Activated naive CD8-positive, alpha-beta T cell treated with anti-CD3 and anti-CD28 coated beads for 36 hours (primary cell): Measurements from ENCODE around the gene MCF2L. TPM values are rescaled to one million over a fixed set of nuclear protein-coding genes. Genes with fewer than 3 reads are reported as not detected.
"Not testable (repeated sequence)": the region's sequence is repeated elsewhere in the genome, so short reads cannot be mapped to it uniquely, and the experiment has no call there.

Source experiments
- DNase-seq: peaks from one replicate; pipeline ENCODE4 v3.0.0; 2021
- H3K27ac Mint-ChIP-seq: one replicate; pipeline ENCODE4 v1.8.0; 2022; ENCODE audit warnings: mild to moderate bottlenecking, moderate library complexity, mixed read lengths
- H3K27me3 Mint-ChIP-seq: one replicate; pipeline ENCODE4 v1.8.0; 2022; ENCODE audit warnings: mild to moderate bottlenecking, mixed read lengths
- H3K36me3 Mint-ChIP-seq: one replicate; pipeline ENCODE4 v1.8.0; 2021; ENCODE audit warnings: mild to moderate bottlenecking, mixed read lengths
- H3K4me1 Mint-ChIP-seq: one replicate; pipeline ENCODE4 v1.8.0; 2021; ENCODE audit warnings: mixed read lengths
- H3K4me3 Mint-ChIP-seq: one replicate; pipeline ENCODE4 v1.8.0; 2022; ENCODE audit warnings: mild to moderate bottlenecking, moderate library complexity, mixed read lengths
- H3K9me3 Mint-ChIP-seq: one replicate; pipeline ENCODE4 v1.8.0; 2022; ENCODE audit warnings: mixed read lengths
- total RNA-seq, 2 experiments: library from RNA; stranded (reverse); gene quantifications; one replicate each; pipeline ENCODE4 v1.2.3, GENCODE V29; 2021

The MCF2L gene
- total RNA-seq, 2 experiments from 2014 or later: 9.3 to 10.7 TPM

DNA sequence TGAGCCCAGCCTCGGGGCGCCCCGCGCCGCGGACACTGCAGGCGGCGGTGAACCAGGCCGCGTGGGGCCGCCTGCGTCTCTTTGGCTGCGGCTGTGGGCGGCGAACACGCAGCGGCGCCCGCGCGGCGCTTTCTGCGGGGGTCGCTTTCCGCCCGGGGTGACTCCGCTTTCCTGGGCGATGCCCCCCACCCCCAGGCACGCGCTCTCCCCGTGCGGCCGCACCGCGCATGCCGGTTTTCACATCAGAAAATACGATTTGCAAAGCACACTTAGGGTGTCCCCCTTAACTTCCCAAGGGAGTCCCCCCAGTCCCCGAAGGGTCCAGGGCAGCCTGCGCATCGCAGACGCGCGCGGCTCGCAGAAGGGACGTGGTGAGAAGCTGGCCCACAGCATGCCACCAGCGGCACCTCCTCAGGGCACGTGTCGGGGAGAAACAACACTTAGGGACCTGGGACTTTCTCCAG lies 141.9 kb downstream of the MCF2L start:
- peaks cover 3% of the 10 kb centered on the region for H3K36me3 Mint-ChIP-seq
- no peak for DNase-seq
- no peak overlapping the region for H3K27ac Mint-ChIP-seq
- peak overlapping the region; percentile 40 for H3K4me3 Mint-ChIP-seq
- peaks cover 4% of the 10 kb centered on the region for H3K27me3 Mint-ChIP-seq
- H3K4me1 Mint-ChIP-seq: peaks cover 3% of the 10 kb centered on the region
- H3K9me3 Mint-ChIP-seq: no peaks in the 10 kb centered on the region

DNA sequence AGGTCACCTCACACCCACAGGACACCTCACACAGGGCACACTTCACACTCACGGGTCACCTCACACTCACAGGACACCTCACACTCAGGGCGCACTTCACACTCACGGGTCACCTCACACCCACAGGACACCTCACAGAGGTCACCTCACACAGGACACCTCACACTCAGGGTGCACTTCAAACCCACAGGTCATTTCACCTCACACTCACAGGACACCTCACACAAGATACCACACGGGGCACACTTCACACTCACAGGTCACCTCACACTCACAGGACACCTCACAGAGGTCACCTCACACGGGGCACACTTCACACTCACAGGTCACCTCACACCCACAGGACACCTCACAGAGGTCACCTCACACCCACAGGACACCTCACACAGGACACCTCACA lies 142.8 kb downstream of the MCF2L start:
- not testable (repeated sequence) for DNase-seq, H3K36me3 Mint-ChIP-seq, H3K4me3 Mint-ChIP-seq, H3K4me1 Mint-ChIP-seq, H3K27ac Mint-ChIP-seq, H3K27me3 Mint-ChIP-seq, H3K9me3 Mint-ChIP-seq

DNA sequence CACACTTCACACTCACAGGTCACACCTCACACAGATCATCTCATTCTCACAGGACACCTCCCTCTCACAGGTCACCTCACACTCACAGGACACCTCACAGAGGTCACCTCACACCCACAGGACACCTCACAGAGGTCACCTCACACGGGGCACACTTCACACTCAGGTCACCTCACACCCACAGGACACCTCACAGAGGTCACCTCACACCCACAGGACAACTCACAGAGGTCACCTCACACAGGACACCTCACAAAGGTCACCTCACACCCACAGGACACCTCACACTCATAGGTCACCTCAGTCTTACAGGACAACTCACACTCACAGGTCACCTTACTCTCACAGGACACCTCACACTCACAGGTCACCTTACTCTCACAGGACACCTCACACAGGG lies 143.5 kb downstream of the MCF2L start:
- not testable (repeated sequence) for H3K36me3 Mint-ChIP-seq, H3K4me3 Mint-ChIP-seq, H3K27me3 Mint-ChIP-seq, H3K27ac Mint-ChIP-seq, DNase-seq, H3K9me3 Mint-ChIP-seq, H3K4me1 Mint-ChIP-seq

DNA sequence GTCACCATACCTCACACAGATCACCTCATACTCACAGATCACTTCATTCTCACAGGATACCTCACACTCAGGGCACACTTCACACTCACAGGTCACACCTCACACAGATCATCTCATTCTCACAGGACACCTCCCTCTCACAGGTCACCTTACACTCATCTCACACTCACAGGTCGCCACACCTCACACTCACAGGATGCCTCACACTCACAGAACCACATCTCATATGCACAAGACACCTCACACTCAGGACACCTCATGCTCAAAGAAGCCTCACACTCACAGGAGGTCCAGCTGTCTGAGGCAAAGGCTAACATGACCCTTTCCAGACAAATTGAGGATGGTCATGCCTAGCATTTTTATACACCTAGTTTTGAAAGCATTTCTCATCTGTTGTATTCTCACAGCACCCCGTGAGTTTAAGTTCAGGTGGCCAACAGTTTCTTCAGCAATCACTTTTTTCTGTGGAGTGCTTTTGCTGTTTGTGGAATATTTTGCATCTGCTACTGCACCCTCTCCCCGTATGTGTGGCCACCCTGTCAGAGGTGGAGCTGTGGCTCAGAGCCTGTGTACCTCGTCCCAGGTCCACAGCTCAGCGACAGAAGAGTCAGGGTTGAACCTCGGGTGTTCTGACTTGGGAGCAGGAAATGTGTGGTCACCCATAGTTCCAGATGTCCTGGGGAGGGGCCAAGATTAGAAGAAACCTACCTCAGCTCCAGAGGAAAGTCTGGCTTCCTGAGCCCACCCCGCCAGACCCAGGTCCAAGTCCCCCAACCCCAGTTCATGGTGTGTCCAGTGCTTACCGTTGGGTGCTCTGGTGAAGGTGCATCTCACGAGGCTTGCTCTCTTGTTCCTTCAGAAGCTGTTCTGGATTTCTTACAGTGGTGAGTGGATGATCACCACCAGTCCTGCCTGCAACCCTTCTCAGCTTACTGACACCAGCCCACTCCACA lies 144.2 kb downstream of the MCF2L start:
- Mint-ChIP-seq H3K4me3 (no peak overlapping the region), H3K36me3 (no peaks in the 10 kb centered on the region), H3K27ac (no peak overlapping the region), H3K9me3 (no peaks in the 10 kb centered on the region), H3K4me1 (peaks cover 3% of the 10 kb centered on the region), H3K27me3 (peaks cover 4% of the 10 kb centered on the region)
- DNase-seq: no peak

DNA sequence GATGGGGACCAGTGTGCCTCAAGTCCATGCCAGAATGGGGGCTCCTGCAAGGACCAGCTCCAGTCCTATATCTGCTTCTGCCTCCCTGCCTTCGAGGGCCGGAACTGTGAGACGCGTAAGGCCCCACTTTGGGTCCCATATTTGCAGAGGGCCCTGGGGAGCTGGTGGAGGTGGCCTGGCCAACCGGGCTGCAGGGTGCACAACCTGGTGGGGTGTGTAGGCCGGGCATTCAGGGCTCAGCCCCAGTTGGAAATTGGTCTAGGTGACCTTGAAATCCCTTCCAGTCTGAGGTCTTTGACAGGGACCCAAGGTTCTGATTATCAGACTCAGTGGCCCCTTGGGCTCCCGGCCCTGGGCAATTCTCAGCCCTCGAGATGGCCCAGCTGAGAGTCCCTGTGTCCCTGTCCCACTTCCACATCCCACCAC lies 144.8 kb downstream of the MCF2L start:
- H3K27ac Mint-ChIP-seq: no peak overlapping the region
- no peak for DNase-seq
- H3K36me3 Mint-ChIP-seq: no peaks in the 10 kb centered on the region
- H3K9me3 Mint-ChIP-seq: no peaks in the 10 kb centered on the region
- H3K4me1 Mint-ChIP-seq: peaks cover 3% of the 10 kb centered on the region
- no peak overlapping the region for H3K4me3 Mint-ChIP-seq
- H3K27me3 Mint-ChIP-seq: peaks cover 4% of the 10 kb centered on the region

GRCh38 chr13:113114511-113115362 lies 145.7 kb downstream of the MCF2L start:
- no peak overlapping the region for H3K4me3 Mint-ChIP-seq

DNA sequence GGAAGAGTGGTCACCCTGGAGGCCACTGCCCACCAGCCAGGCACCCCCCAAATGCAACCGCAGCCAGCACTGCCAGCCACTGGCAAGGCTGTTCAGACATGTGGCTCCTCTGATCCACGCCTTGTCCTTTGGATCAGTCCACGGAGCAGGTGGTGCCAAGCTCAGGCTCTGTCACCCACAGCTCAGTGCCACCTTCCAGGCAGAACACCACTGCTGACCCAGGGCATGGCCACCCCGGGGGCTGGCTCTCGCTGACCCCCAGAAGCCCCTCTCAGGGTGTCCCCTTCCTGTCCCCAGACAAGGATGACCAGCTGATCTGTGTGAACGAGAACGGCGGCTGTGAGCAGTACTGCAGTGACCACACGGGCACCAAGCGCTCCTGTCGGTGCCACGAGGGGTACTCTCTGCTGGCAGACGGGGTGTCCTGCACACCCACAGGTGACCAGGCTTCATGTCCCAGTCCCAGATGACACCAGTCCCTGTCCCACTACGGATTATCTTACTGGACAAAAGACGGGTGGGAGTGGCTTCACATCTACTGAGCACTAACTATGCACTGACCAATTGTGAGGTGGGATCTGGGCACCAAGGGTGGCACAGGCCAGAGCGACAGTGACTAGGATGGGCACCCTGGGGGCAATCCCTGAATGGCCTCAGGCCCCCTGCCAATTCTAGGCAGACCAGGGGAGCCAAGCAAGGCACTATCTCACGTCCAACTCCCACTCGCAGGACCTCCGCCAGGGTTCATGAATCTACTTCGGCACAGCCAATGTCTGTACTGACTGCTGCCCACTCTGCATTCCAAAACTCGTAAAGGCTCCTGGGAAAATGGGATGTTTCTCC lies 146.6 kb downstream of the MCF2L start:
- no peak overlapping the region for H3K27ac Mint-ChIP-seq
- no peaks in the 10 kb centered on the region for H3K9me3 Mint-ChIP-seq
- H3K27me3 Mint-ChIP-seq: no peaks in the 10 kb centered on the region
- H3K4me3 Mint-ChIP-seq: no peak overlapping the region
- H3K4me1 Mint-ChIP-seq: no peaks in the 10 kb centered on the region
- H3K36me3 Mint-ChIP-seq: no peaks in the 10 kb centered on the region
- no peak for DNase-seq

More at GRCh38 chr13:113114511-113115362, 145.7 kb downstream of the MCF2L start:
- H3K36me3 Mint-ChIP-seq: no peaks in the 10 kb centered on the region
- no peaks in the 10 kb centered on the region for H3K27me3 Mint-ChIP-seq
- no peaks in the 10 kb centered on the region for H3K9me3 Mint-ChIP-seq
- no peak overlapping the region for H3K27ac Mint-ChIP-seq
- DNase-seq: no peak
- no peaks in the 10 kb centered on the region for H3K4me1 Mint-ChIP-seq

GRCh38 chr13:113116206-113116800 lies 147.3 kb downstream of the MCF2L start:
- Mint-ChIP-seq H3K4me3 (no peak overlapping the region), H3K36me3 (no peaks in the 10 kb centered on the region)
- DNase-seq: no peak

GRCh38 chr13:113116871-113117271 lies 147.9 kb downstream of the MCF2L start:
- Mint-ChIP-seq H3K27ac (no peak overlapping the region), H3K27me3 (no peaks in the 10 kb centered on the region), H3K9me3 (no peaks in the 10 kb centered on the region), H3K4me1 (no peaks in the 10 kb centered on the region), H3K36me3 (no peaks in the 10 kb centered on the region), H3K4me3 (no peak overlapping the region)
- DNase-seq: no peak

More at GRCh38 chr13:113116206-113116800, 147.3 kb downstream of the MCF2L start:
- Mint-ChIP-seq H3K9me3 (no peaks in the 10 kb centered on the region), H3K27me3 (no peaks in the 10 kb centered on the region), H3K4me1 (no peaks in the 10 kb centered on the region), H3K27ac (no peak overlapping the region)

GRCh38 chr13:113117335-113117872 lies 148.4 kb downstream of the MCF2L start:
- Mint-ChIP-seq H3K4me1 (no peaks in the 10 kb centered on the region), H3K4me3 (no peak overlapping the region), H3K9me3 (no peaks in the 10 kb centered on the region), H3K27ac (no peak overlapping the region), H3K36me3 (no peaks in the 10 kb centered on the region), H3K27me3 (no peaks in the 10 kb centered on the region)
- no peak for DNase-seq

- H3K27me3 Mint-ChIP-seq: no peaks in the 10 kb centered on the region
- no peaks in the 10 kb centered on the region for H3K36me3 Mint-ChIP-seq
- no peak overlapping the region for H3K27ac Mint-ChIP-seq
- no peaks in the 10 kb centered on the region for H3K9me3 Mint-ChIP-seq
- H3K4me1 Mint-ChIP-seq: no peaks in the 10 kb centered on the region
- no peak overlapping the region for H3K4me3 Mint-ChIP-seq
- no peak for DNase-seq
These were observed 148.9 kb downstream of the MCF2L start for GRCh38 chr13:113117911-113118260.

GRCh38 chr13:113118261-113119021 lies 149.4 kb downstream of the MCF2L start:
- DNase-seq: no peak
- no peak overlapping the region for H3K27ac Mint-ChIP-seq

GRCh38 chr13:113119166-113119821 lies 150.3 kb downstream of the MCF2L start:
- H3K27ac Mint-ChIP-seq: no peak overlapping the region

More at GRCh38 chr13:113118261-113119021, 149.4 kb downstream of the MCF2L start:
- H3K36me3 Mint-ChIP-seq: no peaks in the 10 kb centered on the region
- no peaks in the 10 kb centered on the region for H3K27me3 Mint-ChIP-seq
- H3K9me3 Mint-ChIP-seq: no peaks in the 10 kb centered on the region
- no peak overlapping the region for H3K4me3 Mint-ChIP-seq
- no peaks in the 10 kb centered on the region for H3K4me1 Mint-ChIP-seq

More at GRCh38 chr13:113119166-113119821, 150.3 kb downstream of the MCF2L start:
- Mint-ChIP-seq H3K4me1 (no peaks in the 10 kb centered on the region), H3K4me3 (no peak overlapping the region), H3K36me3 (no peaks in the 10 kb centered on the region), H3K9me3 (no peaks in the 10 kb centered on the region), H3K27me3 (no peaks in the 10 kb centered on the region)
- DNase-seq: no peak
